Measurements from ENCODE around the gene NR1D1.
"Not testable (repeated sequence)": the region's sequence is repeated elsewhere in the genome, so short reads cannot be mapped to it uniquely, and the experiment has no call there.

NR1D1 gene

GRCh38 chr17:40100419-40100668 is at the start of gene NR1D1:
TSS of gene NR1D1 (minus strand) at chr17:40100589. CDS start at chr17:40100094, 495 bp downstream.
- DNase-seq (ENCODE audit: low read depth, low spot score), result no peak

GRCh38 chr17:40148527-40148926 is 48.1 kb upstream of the NR1D1 start:
- no peak for DNase-seq (ENCODE audit: low read depth, low spot score)

GRCh38 chr17:40145476-40145875 is 45.1 kb upstream of the NR1D1 start:
- DNase-seq (ENCODE audit: low read depth, low spot score), result no peak

GRCh38 chr17:40143166-40143565 is 42.8 kb upstream of the NR1D1 start:
- DNase-seq (ENCODE audit: low read depth, low spot score), result not testable (repeated sequence)

GRCh38 chr17:40139566-40140058 is 39.2 kb upstream of the NR1D1 start:
- DNase-seq (ENCODE audit: low read depth, low spot score), result no peak

GRCh38 chr17:40135817-40136216 is 35.4 kb upstream of the NR1D1 start:
- DNase-seq (ENCODE audit: low read depth, low spot score), result no peak

GRCh38 chr17:40134184-40134583 is 33.8 kb upstream of the NR1D1 start:
- DNase-seq (ENCODE audit: low read depth, low spot score), result no peak

GRCh38 chr17:40130352-40131042 is 30.1 kb upstream of the NR1D1 start:
- DNase-seq (ENCODE audit: low read depth, low spot score), result no peak

GRCh38 chr17:40129498-40129897 is 29.1 kb upstream of the NR1D1 start:
- no peak for DNase-seq (ENCODE audit: low read depth, low spot score)

GRCh38 chr17:40124279-40125141 is 24.1 kb upstream of the NR1D1 start:
- DNase-seq (ENCODE audit: low read depth, low spot score), result no peak

- DNase-seq (ENCODE audit: low read depth, low spot score), result no peak
Observed at GRCh38 chr17:40123811-40124114, 23.4 kb upstream of the NR1D1 start.

GRCh38 chr17:40122999-40123810 is 22.8 kb upstream of the NR1D1 start:
- no peak for DNase-seq (ENCODE audit: low read depth, low spot score)

GRCh38 chr17:40122136-40122998 is 22.0 kb upstream of the NR1D1 start:
- no peak for DNase-seq (ENCODE audit: low read depth, low spot score)

GRCh38 chr17:40121181-40122135 is 21.1 kb upstream of the NR1D1 start, which contains the start of gene MSL1:
TSS of gene MSL1 (plus strand) at chr17:40121971. CDS start at chr17:40122613, 642 bp downstream.
- DNase-seq (ENCODE audit: low read depth, low spot score), result peak; percentile 73

- no peak for DNase-seq (ENCODE audit: low read depth, low spot score)
Observed at GRCh38 chr17:40115101-40115436, 14.7 kb upstream of the NR1D1 start.

GRCh38 chr17:40113907-40114245 is 13.5 kb upstream of the NR1D1 start:
- no peak for DNase-seq (ENCODE audit: low read depth, low spot score)

GRCh38 chr17:40113110-40113906 is 12.9 kb upstream of the NR1D1 start:
- peak; percentile 84 for DNase-seq (ENCODE audit: low read depth, low spot score)

- no peak for DNase-seq (ENCODE audit: low read depth, low spot score)
Observed at GRCh38 chr17:40112718-40113109, 12.3 kb upstream of the NR1D1 start.

- no peak for DNase-seq (ENCODE audit: low read depth, low spot score)
Observed at GRCh38 chr17:40112191-40112711, 11.9 kb upstream of the NR1D1 start.
